ENCODE data around the gene YPEL1.

The YPEL1 gene

DNA sequence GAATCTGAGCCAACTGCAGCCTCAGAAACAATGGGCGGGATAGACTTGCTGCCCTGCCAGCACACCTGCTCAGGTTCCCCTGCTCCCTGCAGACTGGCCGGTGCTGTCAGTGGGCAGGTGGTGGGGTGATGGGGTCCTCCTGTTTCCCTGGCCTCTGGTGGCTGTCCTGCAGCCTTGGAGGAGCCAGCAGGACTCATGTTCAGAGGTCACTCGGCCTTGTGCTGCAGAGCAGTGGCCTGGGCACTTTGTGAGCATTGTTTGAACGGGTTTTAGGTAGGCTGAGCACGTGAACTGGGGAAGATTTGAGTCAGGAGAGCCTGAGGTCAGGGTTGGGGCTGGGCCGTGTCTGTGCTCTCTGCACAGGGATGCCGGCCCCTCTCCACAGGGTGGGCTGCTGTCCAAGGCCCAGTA is 52.2 kb downstream of the YPEL1 start:
- Histone ChIP-seq H3K27ac (ENCODE audit: low read depth, low read length, poor library complexity, severe bottlenecking) (peak overlapping the region; percentile 40), H3K27me3 (ENCODE audit: insufficient read depth, low read length) (no peaks in the 10 kb centered on the region), H3K9ac (ENCODE audit: low read length) (no peak overlapping the region), H2AFZ (ENCODE audit: low read length) (no peak overlapping the region), H3K4me1 (ENCODE audit: insufficient read depth, low read length, severe bottlenecking) (peaks cover 13% of the 10 kb centered on the region), H3K9me2 (ENCODE audit: low read depth, low read length) (no peaks in the 10 kb centered on the region), H3K9me3 (ENCODE audit: low read length) (no peaks in the 10 kb centered on the region), H3F3A (ENCODE audit: insufficient read depth, low read length) (no peaks in the 10 kb centered on the region), H3K79me2 (ENCODE audit: insufficient read depth, low read length) (no peaks in the 10 kb centered on the region), H3K36me3 (ENCODE audit: insufficient read depth, low read length) (peaks cover 53% of the 10 kb centered on the region), H3K4me2 (ENCODE audit: low read length) (no peak overlapping the region), H4K20me1 (ENCODE audit: insufficient read depth, low read length) (no peaks in the 10 kb centered on the region), H3K4me3 (ENCODE audit: low read depth, low read length, poor library complexity, severe bottlenecking) (no peak overlapping the region)
- TF ChIP-seq EZH2 (IDR thresholded peaks at IDR 0.05; ENCODE audit: borderline replicate concordance, low read length), result no peak
- TF ChIP-seq, protein P1, sequence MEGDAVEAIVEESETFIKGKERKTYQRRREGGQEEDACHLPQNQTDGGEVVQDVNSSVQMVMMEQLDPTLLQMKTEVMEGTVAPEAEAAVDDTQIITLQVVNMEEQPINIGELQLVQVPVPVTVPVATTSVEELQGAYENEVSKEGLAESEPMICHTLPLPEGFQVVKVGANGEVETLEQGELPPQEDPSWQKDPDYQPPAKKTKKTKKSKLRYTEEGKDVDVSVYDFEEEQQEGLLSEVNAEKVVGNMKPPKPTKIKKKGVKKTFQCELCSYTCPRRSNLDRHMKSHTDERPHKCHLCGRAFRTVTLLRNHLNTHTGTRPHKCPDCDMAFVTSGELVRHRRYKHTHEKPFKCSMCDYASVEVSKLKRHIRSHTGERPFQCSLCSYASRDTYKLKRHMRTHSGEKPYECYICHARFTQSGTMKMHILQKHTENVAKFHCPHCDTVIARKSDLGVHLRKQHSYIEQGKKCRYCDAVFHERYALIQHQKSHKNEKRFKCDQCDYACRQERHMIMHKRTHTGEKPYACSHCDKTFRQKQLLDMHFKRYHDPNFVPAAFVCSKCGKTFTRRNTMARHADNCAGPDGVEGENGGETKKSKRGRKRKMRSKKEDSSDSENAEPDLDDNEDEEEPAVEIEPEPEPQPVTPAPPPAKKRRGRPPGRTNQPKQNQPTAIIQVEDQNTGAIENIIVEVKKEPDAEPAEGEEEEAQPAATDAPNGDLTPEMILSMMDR (IDR thresholded peaks at IDR 0.05; ENCODE audit: low read length), result no peak

DNA sequence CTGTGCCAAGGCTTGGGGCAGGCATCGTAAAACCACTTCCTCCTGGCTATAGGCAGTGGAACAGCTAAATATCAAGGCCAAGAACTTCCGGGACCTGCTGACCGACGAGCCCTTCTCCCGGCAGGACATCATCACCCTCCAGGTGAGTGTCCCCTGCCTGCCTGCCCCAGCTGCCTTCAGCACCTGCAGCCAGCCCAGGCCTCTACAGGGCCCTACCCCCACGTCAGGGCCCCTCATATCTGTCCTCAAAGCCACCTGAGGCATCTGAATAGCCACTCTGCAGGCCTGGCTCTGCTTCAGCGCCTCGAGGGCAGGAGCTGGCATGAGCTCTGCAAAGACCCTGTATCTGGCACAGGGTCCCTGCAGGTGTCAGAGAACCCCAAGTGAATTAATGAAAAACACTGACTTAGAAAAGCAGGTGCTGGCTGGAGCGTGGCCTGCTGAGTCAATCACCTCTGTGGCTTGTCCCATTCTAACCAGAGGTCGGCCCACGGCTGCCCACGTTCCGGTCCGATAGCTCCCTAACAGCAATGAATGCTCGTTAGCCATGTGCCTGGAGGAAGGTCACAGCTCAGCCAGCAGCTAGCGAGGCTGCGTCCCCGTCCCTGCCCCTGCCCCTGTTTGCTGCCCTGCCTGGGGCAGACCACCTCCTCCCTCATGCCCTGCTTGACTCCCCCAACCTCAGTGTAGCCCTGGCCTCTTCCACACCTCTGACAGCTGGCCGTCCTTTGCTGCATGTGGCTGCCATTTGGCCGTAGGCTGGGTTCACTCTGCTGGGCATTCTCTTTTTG is 53.0 kb downstream of the YPEL1 start:
- Histone ChIP-seq H3K36me3 (ENCODE audit: insufficient read depth, low read length) (peaks cover 55% of the 10 kb centered on the region), H2AFZ (ENCODE audit: low read length) (no peak overlapping the region), H3K9ac (ENCODE audit: low read length) (no peak overlapping the region), H3K27me3 (ENCODE audit: insufficient read depth, low read length) (no peaks in the 10 kb centered on the region), H3K79me2 (ENCODE audit: insufficient read depth, low read length) (no peaks in the 10 kb centered on the region), H3F3A (ENCODE audit: insufficient read depth, low read length) (no peaks in the 10 kb centered on the region), H4K20me1 (ENCODE audit: insufficient read depth, low read length) (no peaks in the 10 kb centered on the region), H3K4me1 (ENCODE audit: insufficient read depth, low read length, severe bottlenecking) (peaks cover 8% of the 10 kb centered on the region), H3K4me3 (ENCODE audit: low read depth, low read length, poor library complexity, severe bottlenecking) (no peak overlapping the region), H3K9me3 (ENCODE audit: low read length) (no peaks in the 10 kb centered on the region), H3K27ac (ENCODE audit: low read depth, low read length, poor library complexity, severe bottlenecking) (peak overlapping the region; percentile 40), H3K9me2 (ENCODE audit: low read depth, low read length) (no peaks in the 10 kb centered on the region), H3K4me2 (ENCODE audit: low read length) (no peak overlapping the region)
- TF ChIP-seq EZH2 (IDR thresholded peaks at IDR 0.05; ENCODE audit: borderline replicate concordance, low read length), result no peak
- TF ChIP-seq, protein P1 (IDR thresholded peaks at IDR 0.05; ENCODE audit: low read length), result no peak

DNA sequence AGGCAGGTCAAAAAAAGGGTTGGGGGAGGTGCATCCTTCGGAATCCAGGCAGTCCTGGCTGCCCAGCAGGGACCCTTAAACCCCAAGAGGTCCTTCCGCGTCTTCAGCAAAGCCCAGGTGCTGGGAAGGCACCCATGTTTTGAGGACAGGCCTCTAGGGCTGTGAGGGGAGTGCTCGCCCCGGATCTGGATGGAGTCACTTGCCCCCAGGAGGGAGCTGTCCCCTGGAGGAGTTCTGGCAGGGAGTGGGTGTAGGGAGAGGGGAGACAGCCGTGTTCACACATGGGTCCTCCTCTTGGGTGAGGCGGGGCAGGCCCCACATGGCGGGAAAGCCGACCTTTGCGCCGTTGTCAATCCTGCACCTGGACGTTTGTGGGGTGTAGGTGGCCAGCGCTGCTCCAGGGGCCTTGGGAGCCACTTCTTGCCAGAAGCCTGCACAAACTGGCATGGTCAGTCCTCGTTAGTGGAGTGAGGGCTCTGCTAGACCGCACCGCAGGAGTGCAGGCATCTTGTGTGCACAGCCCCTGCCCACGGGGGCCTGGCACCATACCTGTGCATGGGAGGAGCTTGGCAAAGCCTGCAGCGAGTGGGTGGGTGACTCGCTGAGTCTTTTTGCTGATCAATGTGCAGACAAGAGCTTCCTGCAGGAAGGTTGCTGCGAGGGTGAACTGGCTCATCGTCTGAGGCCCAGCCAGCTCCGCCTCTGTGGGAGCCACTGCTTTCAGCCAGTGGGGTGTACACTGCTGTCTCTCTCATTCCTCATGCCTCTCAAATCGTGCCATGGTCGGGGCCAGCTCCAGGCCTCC is 53.8 kb downstream of the YPEL1 start:
- H2AFZ ChIP-seq (ENCODE audit: low read length), result no peak overlapping the region
- no peak overlapping the region for H3K9ac ChIP-seq (ENCODE audit: low read length)
- H3K36me3 ChIP-seq (ENCODE audit: insufficient read depth, low read length), result peaks cover 52% of the 10 kb centered on the region
- peaks cover 8% of the 10 kb centered on the region for H3K4me1 ChIP-seq (ENCODE audit: insufficient read depth, low read length, severe bottlenecking)
- H3F3A ChIP-seq (ENCODE audit: insufficient read depth, low read length), result no peaks in the 10 kb centered on the region
- no peak overlapping the region for H3K4me2 ChIP-seq (ENCODE audit: low read length)
- H3K27me3 ChIP-seq (ENCODE audit: insufficient read depth, low read length), result no peaks in the 10 kb centered on the region
- H3K9me2 ChIP-seq (ENCODE audit: low read depth, low read length), result no peaks in the 10 kb centered on the region
- TF ChIP-seq, protein P1 (IDR thresholded peaks at IDR 0.05; ENCODE audit: low read length), result no peak
- TF ChIP-seq EZH2 (IDR thresholded peaks at IDR 0.05; ENCODE audit: borderline replicate concordance, low read length), result no peak
- peak overlapping the region; percentile 40 for H3K27ac ChIP-seq (ENCODE audit: low read depth, low read length, poor library complexity, severe bottlenecking)
- H4K20me1 ChIP-seq (ENCODE audit: insufficient read depth, low read length), result no peaks in the 10 kb centered on the region
- H3K4me3 ChIP-seq (ENCODE audit: low read depth, low read length, poor library complexity, severe bottlenecking), result no peak overlapping the region
- no peaks in the 10 kb centered on the region for H3K9me3 ChIP-seq (ENCODE audit: low read length)
- H3K79me2 ChIP-seq (ENCODE audit: insufficient read depth, low read length), result no peaks in the 10 kb centered on the region

Measured in OCI-LY1 (cell line).